ENCODE data around the gene GAL3ST3.

GRCh38 chr11:66090288-66090687 is 41.3 kb upstream of the GAL3ST3 start:
- TF ChIP-seq GATA2 (IDR thresholded peaks at IDR 0.05; ENCODE audit: low read depth, low read length): no peak
- TF ChIP-seq GATA3 (IDR thresholded peaks at IDR 0.05; ENCODE audit: low read depth, low read length): no peak
